K562 (cell line): ENCODE measurements around the gene PTPRB. TPM values are rescaled to one million over a fixed set of nuclear protein-coding genes. Genes with fewer than 3 reads are reported as not detected.
A peak's percentile ranks its signal among the peaks of the same experiment; 100 is the strongest.

ENCODE experiments used
- ARID2 ChIP-seq: fragments of 450-650 bp; IDR thresholded peaks from 2 replicates; pipeline ENCODE4 v1.6.1; 2017; ENCODE audit warnings: antibody characterized with exemption, mild to moderate bottlenecking
- HNRNPL ChIP-seq: fragments of 200-400 bp; formaldehyde crosslinking; IDR thresholded peaks from 2 replicates; pipeline ENCODE4 v1.6.1; 2017; ENCODE audit warnings: low read depth, mild to moderate bottlenecking, low read length
- SMARCB1 ChIP-seq: IDR thresholded peaks from 2 replicates; pipeline ENCODE4 v1.6.1; 2011; ENCODE audit warnings: improper control_type of control experiment, low read depth; ENCODE audit not compliant: insufficient read length
- ZNF146 ChIP-seq: IDR thresholded peaks from one replicate; pipeline ENCODE4 v1.6.1; 2018; ENCODE audit warnings: missing compliant biosample characterization; ENCODE audit not compliant: unreplicated experiment
- ZNF311 ChIP-seq: fragments of 250-450 bp; sonication (Bioruptor Pico); IDR thresholded peaks from 2 replicates; pipeline ENCODE4 v1.4.0; 2020; ENCODE audit warnings: mild to moderate bottlenecking, moderate library complexity
- ZNF507 ChIP-seq: conservative IDR thresholded peaks from 2 replicates; pipeline ENCODE4 v1.6.1; 2017; ENCODE audit warnings: missing genetic modification characterization, missing compliant biosample characterization
- polyA plus RNA-seq, 8 experiments: library from polyadenylated mRNA; depleted of rRNA in 4 of 8; stranded (reverse) in 5 of 8; unstranded in 3 of 8; fragments of >200 nt; fragmentation: Nextera tagmentation in 2 of 8; fragmentation: Illumina TruSeq in 1 of 8; extraction: Ambion mirVana in 2 of 8; extraction: Trizol in 1 of 8; gene quantifications; 2 replicates each; pipeline versions ENCODE4 v1.2.1 to v1.2.3, GENCODE V29; 2011 to 2014; ENCODE audit warnings: inconsistent platforms in 1 of 8, missing spikeins in 1 of 8
- total RNA-seq, 7 experiments: library from RNA; depleted of rRNA in 6 of 7; stranded (reverse); fragments of >200 nt in 6 of 7; fragmentation: Illumina TruSeq in 2 of 7; extraction: Trizol in 2 of 7; gene quantifications; 2 replicates each; pipeline versions ENCODE4 v1.2.1 to v1.2.3, GENCODE V29; 2011 to 2021; ENCODE audit warnings: low replicate concordance in 1 of 7
- TF ChIP-seq, protein P1 (sequence below), 2 experiments: fragments of 150-350 bp in 1 of 2; IDR thresholded peaks; 2 replicates each; pipeline ENCODE4 v1.6.1; 2012 to 2016; ENCODE audit warnings: low read depth in 2 of 2, low read length in 2 of 2, mild to moderate bottlenecking in 1 of 2, moderate library complexity in 1 of 2
- TF ChIP-seq, protein P2 (sequence below): fragments of 200-800 bp; sonication (Bioruptor generic); IDR thresholded peaks from 2 replicates; pipeline ENCODE4 v1.6.1; 2017; ENCODE audit warnings: missing genetic modification characterization, missing compliant biosample characterization
- TF ChIP-seq, protein P3 (sequence below): fragments of 450-650 bp; formaldehyde crosslinking; IDR thresholded peaks from 2 replicates; pipeline ENCODE4 v1.4.0; 2020; ENCODE audit warnings: mild to moderate bottlenecking, mixed read lengths
- TF ChIP-seq, protein P4 (sequence below), 2 experiments: fragments of 450-650 bp in 1 of 2; sonication (generic) in 1 of 2; formaldehyde crosslinking in 1 of 2; IDR thresholded peaks; 2 replicates each; pipeline versions ENCODE4 v1.7.1 to v1.9.0; 2016 to 2022; ENCODE audit warnings: inconsistent platforms in 1 of 2, mild to moderate bottlenecking in 1 of 2, missing genetic modification reagents in 1 of 2

Gene PTPRB
- total and polyA plus RNA-seq, 9 of the 15 experiments (the other 6 are each of a cell fraction or from before 2014, with no cell fraction given), result 0.46 to 5.9 (median 3.1) TPM

DNA sequence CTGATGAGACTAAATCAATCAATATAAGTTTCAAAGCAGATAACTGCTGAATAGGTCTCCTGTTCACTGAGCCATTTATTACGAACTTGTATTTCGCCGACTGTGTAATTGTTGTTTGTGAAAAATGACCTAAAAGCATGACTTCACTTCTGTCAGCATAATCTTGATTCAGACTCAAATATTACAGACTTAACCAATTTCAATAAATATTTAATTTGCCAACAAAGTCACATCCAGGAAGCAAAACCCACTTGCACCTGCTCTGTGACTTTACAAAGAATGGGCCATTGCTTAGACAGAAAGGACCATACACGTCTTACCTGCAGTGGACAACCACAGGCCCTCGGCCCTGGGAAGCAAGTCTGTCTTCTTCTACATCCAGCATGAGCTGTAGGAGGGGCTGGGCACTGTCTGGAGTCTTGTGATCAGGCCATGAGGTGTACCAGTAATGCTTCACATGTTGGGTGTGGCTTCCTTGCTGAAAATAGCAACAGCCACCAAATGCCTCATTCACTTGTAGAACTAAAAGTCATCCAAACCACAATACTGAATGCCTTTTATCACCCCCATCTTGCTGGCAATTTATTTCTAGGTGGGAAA, 23.5 kb upstream of the PTPRB start (continued):
- TF ChIP-seq SMARCB1 (no peak), HNRNPL (no peak), ZNF311 (CRISPR knock-in tag) (peak; percentile 81; the same call in 1 of the 2 replicates), ARID2 (no peak), ZNF507 (tag) (no peak), ZNF146 (CRISPR knock-in tag) (no peak)
- TF ChIP-seq, protein P1, sequence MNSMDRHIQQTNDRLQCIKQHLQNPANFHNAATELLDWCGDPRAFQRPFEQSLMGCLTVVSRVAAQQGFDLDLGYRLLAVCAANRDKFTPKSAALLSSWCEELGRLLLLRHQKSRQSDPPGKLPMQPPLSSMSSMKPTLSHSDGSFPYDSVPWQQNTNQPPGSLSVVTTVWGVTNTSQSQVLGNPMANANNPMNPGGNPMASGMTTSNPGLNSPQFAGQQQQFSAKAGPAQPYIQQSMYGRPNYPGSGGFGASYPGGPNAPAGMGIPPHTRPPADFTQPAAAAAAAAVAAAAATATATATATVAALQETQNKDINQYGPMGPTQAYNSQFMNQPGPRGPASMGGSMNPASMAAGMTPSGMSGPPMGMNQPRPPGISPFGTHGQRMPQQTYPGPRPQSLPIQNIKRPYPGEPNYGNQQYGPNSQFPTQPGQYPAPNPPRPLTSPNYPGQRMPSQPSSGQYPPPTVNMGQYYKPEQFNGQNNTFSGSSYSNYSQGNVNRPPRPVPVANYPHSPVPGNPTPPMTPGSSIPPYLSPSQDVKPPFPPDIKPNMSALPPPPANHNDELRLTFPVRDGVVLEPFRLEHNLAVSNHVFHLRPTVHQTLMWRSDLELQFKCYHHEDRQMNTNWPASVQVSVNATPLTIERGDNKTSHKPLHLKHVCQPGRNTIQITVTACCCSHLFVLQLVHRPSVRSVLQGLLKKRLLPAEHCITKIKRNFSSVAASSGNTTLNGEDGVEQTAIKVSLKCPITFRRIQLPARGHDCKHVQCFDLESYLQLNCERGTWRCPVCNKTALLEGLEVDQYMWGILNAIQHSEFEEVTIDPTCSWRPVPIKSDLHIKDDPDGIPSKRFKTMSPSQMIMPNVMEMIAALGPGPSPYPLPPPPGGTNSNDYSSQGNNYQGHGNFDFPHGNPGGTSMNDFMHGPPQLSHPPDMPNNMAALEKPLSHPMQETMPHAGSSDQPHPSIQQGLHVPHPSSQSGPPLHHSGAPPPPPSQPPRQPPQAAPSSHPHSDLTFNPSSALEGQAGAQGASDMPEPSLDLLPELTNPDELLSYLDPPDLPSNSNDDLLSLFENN (IDR thresholded peaks at IDR 0.05; ENCODE audit: low read depth in 2 of 2, low read length in 2 of 2), result no peak
- TF ChIP-seq, protein P2, sequence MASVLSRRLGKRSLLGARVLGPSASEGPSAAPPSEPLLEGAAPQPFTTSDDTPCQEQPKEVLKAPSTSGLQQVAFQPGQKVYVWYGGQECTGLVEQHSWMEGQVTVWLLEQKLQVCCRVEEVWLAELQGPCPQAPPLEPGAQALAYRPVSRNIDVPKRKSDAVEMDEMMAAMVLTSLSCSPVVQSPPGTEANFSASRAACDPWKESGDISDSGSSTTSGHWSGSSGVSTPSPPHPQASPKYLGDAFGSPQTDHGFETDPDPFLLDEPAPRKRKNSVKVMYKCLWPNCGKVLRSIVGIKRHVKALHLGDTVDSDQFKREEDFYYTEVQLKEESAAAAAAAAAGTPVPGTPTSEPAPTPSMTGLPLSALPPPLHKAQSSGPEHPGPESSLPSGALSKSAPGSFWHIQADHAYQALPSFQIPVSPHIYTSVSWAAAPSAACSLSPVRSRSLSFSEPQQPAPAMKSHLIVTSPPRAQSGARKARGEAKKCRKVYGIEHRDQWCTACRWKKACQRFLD, result peak; percentile 11; the same call in 1 of the 2 replicates
- TF ChIP-seq, protein P3, sequence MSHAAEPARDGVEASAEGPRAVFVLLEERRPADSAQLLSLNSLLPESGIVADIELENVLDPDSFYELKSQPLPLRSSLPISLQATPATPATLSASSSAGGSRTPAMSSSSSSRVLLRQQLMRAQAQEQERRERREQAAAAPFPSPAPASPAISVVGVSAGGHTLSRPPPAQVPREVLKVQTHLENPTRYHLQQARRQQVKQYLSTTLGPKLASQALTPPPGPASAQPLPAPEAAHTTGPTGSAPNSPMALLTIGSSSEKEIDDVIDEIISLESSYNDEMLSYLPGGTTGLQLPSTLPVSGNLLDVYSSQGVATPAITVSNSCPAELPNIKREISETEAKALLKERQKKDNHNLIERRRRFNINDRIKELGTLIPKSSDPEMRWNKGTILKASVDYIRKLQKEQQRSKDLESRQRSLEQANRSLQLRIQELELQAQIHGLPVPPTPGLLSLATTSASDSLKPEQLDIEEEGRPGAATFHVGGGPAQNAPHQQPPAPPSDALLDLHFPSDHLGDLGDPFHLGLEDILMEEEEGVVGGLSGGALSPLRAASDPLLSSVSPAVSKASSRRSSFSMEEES (CRISPR knock-in tag), result 0 out of 2 replicates have a peak, but pooled peaks have one; percentile 32
- TF ChIP-seq, protein P4, sequence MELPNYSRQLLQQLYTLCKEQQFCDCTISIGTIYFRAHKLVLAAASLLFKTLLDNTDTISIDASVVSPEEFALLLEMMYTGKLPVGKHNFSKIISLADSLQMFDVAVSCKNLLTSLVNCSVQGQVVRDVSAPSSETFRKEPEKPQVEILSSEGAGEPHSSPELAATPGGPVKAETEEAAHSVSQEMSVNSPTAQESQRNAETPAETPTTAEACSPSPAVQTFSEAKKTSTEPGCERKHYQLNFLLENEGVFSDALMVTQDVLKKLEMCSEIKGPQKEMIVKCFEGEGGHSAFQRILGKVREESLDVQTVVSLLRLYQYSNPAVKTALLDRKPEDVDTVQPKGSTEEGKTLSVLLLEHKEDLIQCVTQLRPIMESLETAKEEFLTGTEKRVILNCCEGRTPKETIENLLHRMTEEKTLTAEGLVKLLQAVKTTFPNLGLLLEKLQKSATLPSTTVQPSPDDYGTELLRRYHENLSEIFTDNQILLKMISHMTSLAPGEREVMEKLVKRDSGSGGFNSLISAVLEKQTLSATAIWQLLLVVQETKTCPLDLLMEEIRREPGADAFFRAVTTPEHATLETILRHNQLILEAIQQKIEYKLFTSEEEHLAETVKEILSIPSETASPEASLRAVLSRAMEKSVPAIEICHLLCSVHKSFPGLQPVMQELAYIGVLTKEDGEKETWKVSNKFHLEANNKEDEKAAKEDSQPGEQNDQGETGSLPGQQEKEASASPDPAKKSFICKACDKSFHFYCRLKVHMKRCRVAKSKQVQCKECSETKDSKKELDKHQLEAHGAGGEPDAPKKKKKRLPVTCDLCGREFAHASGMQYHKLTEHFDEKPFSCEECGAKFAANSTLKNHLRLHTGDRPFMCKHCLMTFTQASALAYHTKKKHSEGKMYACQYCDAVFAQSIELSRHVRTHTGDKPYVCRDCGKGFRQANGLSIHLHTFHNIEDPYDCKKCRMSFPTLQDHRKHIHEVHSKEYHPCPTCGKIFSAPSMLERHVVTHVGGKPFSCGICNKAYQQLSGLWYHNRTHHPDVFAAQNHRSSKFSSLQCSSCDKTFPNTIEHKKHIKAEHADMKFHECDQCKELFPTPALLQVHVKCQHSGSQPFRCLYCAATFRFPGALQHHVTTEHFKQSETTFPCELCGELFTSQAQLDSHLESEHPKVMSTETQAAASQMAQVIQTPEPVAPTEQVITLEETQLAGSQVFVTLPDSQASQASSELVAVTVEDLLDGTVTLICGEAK (IDR thresholded peaks at IDR 0.05), result peak; percentile 52; the same call in 1 of the 2 replicates
- TF ChIP-seq, protein P4 (CRISPR knock-in tag; IDR thresholded peaks at IDR 0.05), result no peak
